ENCODE measurements around the gene BCLAF1. TPM values are rescaled to one million over a fixed set of nuclear protein-coding genes. Genes with fewer than 3 reads are reported as not detected.
A peak's percentile ranks its signal among the peaks of the same experiment; 100 is the strongest.

The BCLAF1 gene
- total and polyA plus RNA-seq, 9 of the 15 experiments (the other 6 are each of a cell fraction or from before 2014, with no cell fraction given): 65.4 to 286 (median 165) TPM

GRCh38 chr6:136289327-136289578, 393 bp downstream of the BCLAF1 start (continued):
- TF ChIP-seq ZBTB43 (CRISPR knock-in tag; IDR thresholded peaks at IDR 0.05) (0 out of 2 replicates have a peak, but pooled peaks have one; percentile 4), XRCC3 (IDR thresholded peaks at IDR 0.05) (no peak), RBFOX2 (IDR thresholded peaks at IDR 0.05; ENCODE audit: low read depth, low read length) (peak; percentile 98), HBP1 (CRISPR knock-in tag; IDR thresholded peaks at IDR 0.05) (peak; percentile 92), NCOA2 (IDR thresholded peaks at IDR 0.05; ENCODE audit: partially characterized antibody in 2 of 2) (no peak), IRF1 (CRISPR knock-in tag; IDR thresholded peaks at IDR 0.05; ENCODE audit: borderline replicate concordance) (no peak), ZNF316 (IDR thresholded peaks at IDR 0.05) (peak; percentile 59; the same call in 1 of the 2 replicates), ZNF398 (CRISPR knock-in tag; IDR thresholded peaks at IDR 0.05) (no peak), BRD9 (IDR thresholded peaks at IDR 0.05; ENCODE audit: low read depth, partially characterized antibody) (no peak), U2AF1 (optimal IDR thresholded peaks at IDR 0.05; ENCODE audit: low read depth, low read length) (no peak), RFX5 (IDR thresholded peaks at IDR 0.05; ENCODE audit: low read depth, low read length) (0 out of 2 replicates have a peak, but pooled peaks have one; percentile 24), ZNF589 (CRISPR knock-in tag; IDR thresholded peaks at IDR 0.05; ENCODE audit: low read depth) (peak; percentile 81), ATF4 (CRISPR knock-in tag; IDR thresholded peaks at IDR 0.05) (0 out of 2 replicates have a peak, but pooled peaks have one; percentile 60), DIDO1 (tag; IDR thresholded peaks at IDR 0.05; ENCODE audit: low read depth) (no peak), PTRF (tag; IDR thresholded peaks at IDR 0.05) (no peak), SUPT5H (IDR thresholded peaks at IDR 0.05) (no peak), SRF (CRISPR knock-in tag; IDR thresholded peaks at IDR 0.05) (0 out of 4 replicates have a peak, but pooled peaks of 1 of the 2 experiments have one; percentile 43), EGR1 (conservative IDR thresholded peaks at IDR 0.05) (peak; percentile 50), SRSF1 (IDR thresholded peaks at IDR 0.05; ENCODE audit: low read depth, low read length) (no peak), FIP1L1 (IDR thresholded peaks at IDR 0.05; ENCODE audit: low read depth, low read length, poor library complexity, severe bottlenecking) (peak; percentile 97), ZBED1 (IDR thresholded peaks at IDR 0.05) (no peak), RBM34 (IDR thresholded peaks at IDR 0.05; ENCODE audit: borderline replicate concordance, insufficient read depth, low read length) (no peak), PML (IDR thresholded peaks at IDR 0.05; ENCODE audit: low read length) (no peak), JUNB (CRISPR knock-in tag; conservative IDR thresholded peaks at IDR 0.05) (no peak), HDAC8 (tag; IDR thresholded peaks at IDR 0.05) (no peak)
